H9 (cell line): Measurements from ENCODE around the gene COL23A1. TPM values are rescaled to one million over a fixed set of nuclear protein-coding genes. Genes with fewer than 3 reads are reported as not detected.

Experiments
- DNase-seq: peaks from one replicate; pipeline ENCODE4 v3.0.0-alpha.2; 2017
- H2AFZ ChIP-seq: one replicate; pipeline ENCODE4 v1.6.1; 2013; ENCODE audit warnings: mild to moderate bottlenecking, low read length, control low read depth, moderate library complexity
- H2AK5ac ChIP-seq: 2 replicates; pipeline ENCODE4 v1.6.1; 2013; ENCODE audit warnings: low read length, control low read depth, mixed read lengths; ENCODE audit not compliant: insufficient read length
- H2BK120ac ChIP-seq: one replicate; pipeline ENCODE4 v1.6.1; 2013; ENCODE audit warnings: low read depth, mild to moderate bottlenecking, low read length, control low read depth, inconsistent platforms; ENCODE audit not compliant: poor library complexity, severe bottlenecking
- H2BK12ac ChIP-seq: 2 replicates; pipeline ENCODE4 v1.6.1; 2013; ENCODE audit warnings: low read length, control low read depth, mixed read lengths, low read depth; ENCODE audit not compliant: insufficient read length
- H2BK15ac ChIP-seq: 2 replicates; pipeline ENCODE4 v1.6.1; 2013; ENCODE audit warnings: low read depth, low read length, control low read depth
- H2BK20ac ChIP-seq: one replicate; pipeline ENCODE4 v1.6.1; 2013; ENCODE audit warnings: low read depth, mild to moderate bottlenecking, low read length, control low read depth, inconsistent platforms; ENCODE audit not compliant: poor library complexity, severe bottlenecking
- H2BK5ac ChIP-seq: 2 replicates; pipeline ENCODE4 v1.6.1; 2013; ENCODE audit warnings: low read length, control low read depth, mixed read lengths; ENCODE audit not compliant: insufficient read length
- H3K14ac ChIP-seq: 2 replicates; pipeline ENCODE4 v1.6.1; 2013; ENCODE audit warnings: low read length, control low read depth; ENCODE audit not compliant: insufficient read depth
- H3K18ac ChIP-seq: 2 replicates; pipeline ENCODE4 v1.6.1; 2013; ENCODE audit warnings: low read depth, mild to moderate bottlenecking, mixed read lengths, low read length, control low read depth; ENCODE audit not compliant: insufficient read length
- H3K23ac ChIP-seq: 2 replicates; pipeline ENCODE4 v1.6.1; 2013; ENCODE audit warnings: low read length, control low read depth, mixed read lengths, low read depth; ENCODE audit not compliant: insufficient read length
- H3K23me2 ChIP-seq: 2 replicates; pipeline ENCODE4 v1.6.1; 2013; ENCODE audit warnings: low read depth, mild to moderate bottlenecking, mixed read lengths, low read length, control low read depth; ENCODE audit not compliant: insufficient read length, poor library complexity, severe bottlenecking
- H3K27ac ChIP-seq: 2 replicates; pipeline ENCODE4 v1.5.1; 2013; ENCODE audit warnings: low read length, control low read depth, mixed read lengths, low read depth; ENCODE audit not compliant: insufficient read length
- H3K27me3 ChIP-seq: 2 replicates; pipeline ENCODE4 v1.6.1; 2013; ENCODE audit warnings: low read length, control low read depth, inconsistent platforms; ENCODE audit not compliant: insufficient read depth
- H3K4ac ChIP-seq: 2 replicates; pipeline ENCODE4 v1.6.1; 2013; ENCODE audit warnings: low read depth, mild to moderate bottlenecking, control low read depth, inconsistent platforms, low read length, moderate library complexity
- H3K4me1 ChIP-seq: 2 replicates; pipeline ENCODE4 v1.6.1; 2013; ENCODE audit warnings: low read length, control low read depth, inconsistent platforms; ENCODE audit not compliant: insufficient read depth
- H3K4me2 ChIP-seq: 2 replicates; pipeline ENCODE4 v1.6.1; 2013; ENCODE audit warnings: low read length, control low read depth, mixed read lengths; ENCODE audit not compliant: insufficient read length, insufficient read depth
- H3K56ac ChIP-seq: 2 replicates; pipeline ENCODE4 v1.6.1; 2013; ENCODE audit warnings: low read depth, mild to moderate bottlenecking, mixed read lengths, low read length, control low read depth; ENCODE audit not compliant: insufficient read length
- H3K79me1 ChIP-seq: 2 replicates; pipeline ENCODE4 v1.6.1; 2013; ENCODE audit warnings: low read depth, mild to moderate bottlenecking, moderate library complexity, low read length, control low read depth, inconsistent platforms; ENCODE audit not compliant: insufficient read depth, poor library complexity, severe bottlenecking
- H3K79me2 ChIP-seq: 2 replicates; pipeline ENCODE4 v1.6.1; 2013; ENCODE audit warnings: low read length, control low read depth, inconsistent platforms; ENCODE audit not compliant: insufficient read depth
- H3K9ac ChIP-seq: 2 replicates; pipeline ENCODE4 v1.6.1; 2013; ENCODE audit warnings: low read length, control low read depth, mixed read lengths; ENCODE audit not compliant: insufficient read length; ENCODE audit errors: extremely low read depth
- H3K9me3 ChIP-seq: one replicate; pipeline ENCODE4 v1.6.1; 2013; ENCODE audit warnings: low read depth, low read length, inconsistent platforms; ENCODE audit not compliant: control insufficient read depth
- H3T11ph ChIP-seq: one replicate; pipeline ENCODE4 v1.6.1; 2013; ENCODE audit warnings: mild to moderate bottlenecking, low read length, control low read depth, inconsistent platforms
- H4K20me1 ChIP-seq: one replicate; pipeline ENCODE4 v1.6.1; 2013; ENCODE audit not compliant: control insufficient read depth, insufficient read length, insufficient read depth
- H4K5ac ChIP-seq: 2 replicates; pipeline ENCODE4 v1.6.1; 2013; ENCODE audit warnings: low read depth, mild to moderate bottlenecking, mixed read lengths, low read length, control low read depth; ENCODE audit not compliant: insufficient read length
- H4K8ac ChIP-seq: replicated peaks from 2 replicates; pipeline ENCODE4 v1.6.1; 2013; ENCODE audit warnings: low read length, control low read depth, mixed read lengths, low read depth; ENCODE audit not compliant: insufficient read length
- H4K91ac ChIP-seq: 2 replicates; pipeline ENCODE4 v1.6.1; 2013; ENCODE audit warnings: low read depth, mild to moderate bottlenecking, moderate library complexity, mixed read lengths, low read length, control low read depth; ENCODE audit not compliant: insufficient read length
- H3K27ac Mint-ChIP-seq, 3 experiments: 2 replicates in 2 of 3; 3 replicates in 1 of 3; pipeline ENCODE4 v1.8.0; 2020 to 2021; ENCODE audit warnings: mixed read lengths in 3 of 3, mild to moderate bottlenecking in 1 of 3, moderate library complexity in 1 of 3
- H3K27me3 Mint-ChIP-seq: 2 replicates; pipeline ENCODE4 v1.8.0; 2021; ENCODE audit warnings: low read depth, mild to moderate bottlenecking, moderate library complexity, mixed read lengths
- H3K36me3 Mint-ChIP-seq, 3 experiments: 2 replicates in 2 of 3; 3 replicates in 1 of 3; pipeline ENCODE4 v1.8.0; 2020 to 2021; ENCODE audit warnings: low read depth in 3 of 3, mixed read lengths in 3 of 3; ENCODE audit not compliant: insufficient read depth in 1 of 3
- H3K4me1 Mint-ChIP-seq, 2 experiments: 2 replicates each; pipeline ENCODE4 v1.8.0; 2020; ENCODE audit warnings: mixed read lengths in 2 of 2
- H3K4me3 Mint-ChIP-seq, 2 experiments: 2 replicates in 1 of 2; 3 replicates in 1 of 2; pipeline ENCODE4 v1.8.0; 2020 to 2021; ENCODE audit warnings: mild to moderate bottlenecking in 2 of 2, mixed read lengths in 2 of 2, moderate library complexity in 1 of 2
- H3K9me3 Mint-ChIP-seq, 2 experiments: 2 replicates in 1 of 2; 3 replicates in 1 of 2; pipeline ENCODE4 v1.8.0; 2020; ENCODE audit warnings: mild to moderate bottlenecking in 2 of 2, mixed read lengths in 2 of 2, moderate library complexity in 1 of 2
- CTCF ChIP-seq: fragments of 200-600 bp; sonication (generic); conservative IDR thresholded peaks from 3 replicates; pipeline ENCODE4 v1.8.0; 2021; ENCODE audit warnings: antibody characterized with exemption, mild to moderate bottlenecking
- WGBS: extraction: QIAGEN DNeasy Blood & Tissue Kit; methylation state at CpG from one replicate; pipeline ENCODE4 v1.1.7; 2013; ENCODE audit warnings: missing lambda C conversion rate, low lambda C conversion rate, mixed read lengths; ENCODE audit not compliant: insufficient read length; ENCODE audit errors: extremely low coverage; 5-methylcytosine and 5-hydroxymethylcytosine counted together
- total RNA-seq: library from RNA; stranded (reverse); gene quantifications from 2 replicates; pipeline ENCODE4 v1.2.1, GENCODE V29; 2021

COL23A1 gene
- total RNA-seq, 1 experiment from 2014 or later = 2.6 TPM

DNA sequence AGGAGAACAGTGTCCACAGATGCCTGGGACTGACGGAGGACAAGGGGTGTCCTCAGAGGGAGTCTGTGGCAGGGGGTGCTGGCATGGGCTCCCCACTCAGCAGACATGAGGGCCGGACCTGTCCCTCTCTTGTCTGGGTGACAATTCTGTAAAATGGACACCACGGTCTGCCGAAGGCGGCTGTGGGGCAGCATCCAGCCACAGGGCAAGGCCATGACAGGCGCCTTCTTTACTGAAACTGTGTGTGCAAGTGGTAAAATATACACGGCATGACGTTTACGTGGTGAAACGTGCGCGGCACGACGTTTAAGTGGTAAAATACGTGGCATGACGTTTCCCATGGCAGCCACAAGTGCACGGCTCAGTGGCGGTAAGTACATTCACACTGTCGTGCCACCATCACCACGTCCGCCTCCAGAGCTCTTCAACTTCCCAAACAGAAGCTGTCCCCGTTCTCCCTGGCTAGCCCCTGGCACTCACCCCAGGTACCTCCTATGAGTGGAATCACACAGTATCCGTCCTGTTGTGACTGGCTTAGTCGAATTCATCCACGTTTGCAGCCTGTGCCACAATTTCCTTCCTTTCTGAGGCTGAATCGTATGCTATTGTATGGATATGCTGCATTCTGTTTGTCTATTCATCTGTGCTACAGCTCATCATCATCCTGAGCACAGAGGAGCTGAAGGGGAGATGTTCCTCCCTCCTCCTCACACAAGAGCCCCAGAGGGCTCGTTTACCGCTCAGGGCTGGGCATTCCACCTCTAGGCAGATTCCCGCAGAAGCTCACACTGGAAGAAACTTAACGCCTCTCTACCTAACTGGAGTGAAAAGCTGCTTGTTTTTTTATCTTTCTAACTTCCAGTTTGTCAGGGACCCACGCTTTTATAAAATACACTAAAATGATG is 52.5 kb downstream of the COL23A1 start:
- no peak overlapping the region for H3K4me3 Mint-ChIP-seq
- no peak overlapping the region for H3K27ac ChIP-seq

More for the DNA sequence above, 52.5 kb downstream of the COL23A1 start:
- H3K27me3 ChIP-seq = no peaks in the 10 kb centered on the region
- H3K4me2 ChIP-seq = no peak overlapping the region
- H3K4ac ChIP-seq = no peak overlapping the region
- H3K18ac ChIP-seq = no peak overlapping the region
- no CpG with 5 or more reads among the region's 31 CpGs for WGBS
- no peaks in the 10 kb centered on the region for H3K36me3 Mint-ChIP-seq
- no peak overlapping the region for H2BK15ac ChIP-seq
- no peak overlapping the region for H3T11ph ChIP-seq
- H3K14ac ChIP-seq = no peak overlapping the region
- H3K56ac ChIP-seq = no peak overlapping the region
- DNase-seq = no peak
- no peak overlapping the region for H2BK20ac ChIP-seq
- H3K79me2 ChIP-seq = no peaks in the 10 kb centered on the region
- TF ChIP-seq CTCF = no peak
- no peak overlapping the region for H4K8ac ChIP-seq
- no peak overlapping the region for H4K91ac ChIP-seq
- H4K5ac ChIP-seq = no peak overlapping the region
- no peak overlapping the region for H2BK120ac ChIP-seq
- H2BK12ac ChIP-seq = no peak overlapping the region
- peak overlapping the region in 2 of 3 experiments; percentile 55 to 70; a peak in 2 of 7 replicates for H3K27ac Mint-ChIP-seq
- no peak overlapping the region for H3K9ac ChIP-seq
- H3K23me2 ChIP-seq = no peaks in the 10 kb centered on the region
- no peak overlapping the region for H2BK5ac ChIP-seq
- no peak overlapping the region for H3K23ac ChIP-seq
- H3K79me1 ChIP-seq = no peaks in the 10 kb centered on the region
- no peaks in the 10 kb centered on the region for H3K9me3 ChIP-seq
- H3K4me1 ChIP-seq = no peaks in the 10 kb centered on the region; the same call in 1 of the 2 replicates
- H3K9me3 Mint-ChIP-seq = no peaks in the 10 kb centered on the region; a peak in 1 of 5 replicates
- no peak overlapping the region for H2AFZ ChIP-seq
- no peak overlapping the region for H2AK5ac ChIP-seq
- peaks cover 5 to 17% of the 10 kb centered on the region in 2 experiments for H3K4me1 Mint-ChIP-seq
- no peaks in the 10 kb centered on the region for H4K20me1 ChIP-seq
- H3K27me3 Mint-ChIP-seq = no peaks in the 10 kb centered on the region
